GM23338 (cell line): ENCODE results near the gene SCYGR2.

Experiments used
- CREB1 ChIP-seq: fragments of 250-450 bp; sonication (Bioruptor Pico); IDR thresholded peaks from 2 replicates; pipeline ENCODE4 v1.5.0; 2020; ENCODE audit warnings: low read depth, mild to moderate bottlenecking, moderate library complexity
- CTCF ChIP-seq, 2 experiments: fragments of 200-600 bp in 1 of 2; sonication (generic) in 1 of 2; conservative IDR thresholded peaks; 2 replicates each; pipeline versions ENCODE4 v1.5.1 to v1.6.1; 2016 to 2017; ENCODE audit warnings: antibody characterized with exemption in 2 of 2, low read depth in 2 of 2, mild to moderate bottlenecking in 2 of 2, moderate library complexity in 1 of 2
- ETS1 ChIP-seq: IDR thresholded peaks from 2 replicates; pipeline ENCODE4 v1.6.1; 2016; ENCODE audit warnings: antibody characterized with exemption
- EZH2 ChIP-seq: fragments of 200-600 bp; sonication (generic); IDR thresholded peaks from one replicate; pipeline ENCODE4 v1.8.0; 2017; ENCODE audit warnings: antibody characterized with exemption, mild to moderate bottlenecking, low read depth; ENCODE audit not compliant: unreplicated experiment
- EZH2phosphoT487 ChIP-seq: fragments of 200-600 bp; sonication (generic); IDR thresholded peaks from one replicate; pipeline ENCODE4 v1.8.1; 2018; ENCODE audit warnings: antibody characterized with exemption; ENCODE audit not compliant: unreplicated experiment
- JUNB ChIP-seq: IDR thresholded peaks from one replicate; pipeline ENCODE4 v1.6.1; 2016; ENCODE audit warnings: antibody characterized with exemption; ENCODE audit not compliant: unreplicated experiment
- NANOG ChIP-seq: IDR thresholded peaks from 2 replicates; pipeline ENCODE4 v1.6.1; 2016; ENCODE audit warnings: antibody characterized with exemption, borderline replicate concordance
- POLR2AphosphoS5 ChIP-seq: IDR thresholded peaks from 2 replicates; pipeline ENCODE4 v1.6.1; 2016; ENCODE audit warnings: antibody characterized with exemption, low read depth
- REST ChIP-seq: IDR thresholded peaks from one replicate; pipeline ENCODE4 v1.6.1; 2018; ENCODE audit warnings: antibody characterized with exemption; ENCODE audit not compliant: unreplicated experiment
- STAT1 ChIP-seq: IDR thresholded peaks from one replicate; pipeline ENCODE4 v1.6.1; 2016; ENCODE audit warnings: antibody characterized with exemption; ENCODE audit not compliant: unreplicated experiment
- ZNF114 ChIP-seq: fragments of 250-450 bp; sonication (Bioruptor Pico); IDR thresholded peaks from 2 replicates; pipeline ENCODE4 v1.5.0; 2020; ENCODE audit warnings: mild to moderate bottlenecking, moderate library complexity
- ZNF331 ChIP-seq: fragments of 250-450 bp; sonication (Bioruptor Pico); IDR thresholded peaks from 2 replicates; pipeline ENCODE4 v1.5.0; 2020; ENCODE audit warnings: low read depth, mild to moderate bottlenecking, moderate library complexity
- ZNF462 ChIP-seq: fragments of 250-450 bp; sonication (Bioruptor Pico); IDR thresholded peaks from 2 replicates; pipeline ENCODE4 v1.5.0; 2020; ENCODE audit warnings: mild to moderate bottlenecking, moderate library complexity

GRCh38 chr2:227614246-227614645, 15.6 kb downstream of the SCYGR2 start:
- TF ChIP-seq CTCF (conservative IDR thresholded peaks at IDR 0.05; ENCODE audit: low read depth in 2 of 2): no peak
- TF ChIP-seq REST: no peak
- no peak for TF ChIP-seq EZH2
- TF ChIP-seq CREB1 (CRISPR knock-in tag): no peak
- TF ChIP-seq EZH2phosphoT487: no peak
- no peak for TF ChIP-seq POLR2AphosphoS5
- no peak for TF ChIP-seq ETS1
- no peak for TF ChIP-seq STAT1
- TF ChIP-seq JUNB: no peak
- no peak for TF ChIP-seq ZNF114 (CRISPR knock-in tag)
- TF ChIP-seq ZNF462 (CRISPR knock-in tag): no peak
- no peak for TF ChIP-seq ZNF331 (CRISPR knock-in tag)
- TF ChIP-seq NANOG: no peak
